Stimulated activated CD8-positive, alpha-beta memory T cell treated with anti-CD3 and anti-CD28 coated beads, Interleukin-7, amount 100 ng/mL, for 48 hours (primary cell): ENCODE data around the gene DCAF6.

ENCODE experiments used
- DNase-seq, 2 donors: peaks; one replicate each; pipeline ENCODE4 v3.0.0-alpha.2; 2020; ENCODE audit warnings: low read depth in 1 of 2; ENCODE audit errors: extremely low read depth in 1 of 2

The DCAF6 gene

GRCh38 chr1:168100315-168101002 is 164.0 kb downstream of the DCAF6 start:
- DNase-seq = no peak

- no peak for DNase-seq
Observed at GRCh38 chr1:168101336-168101735, 164.9 kb downstream of the DCAF6 start.

DNA sequence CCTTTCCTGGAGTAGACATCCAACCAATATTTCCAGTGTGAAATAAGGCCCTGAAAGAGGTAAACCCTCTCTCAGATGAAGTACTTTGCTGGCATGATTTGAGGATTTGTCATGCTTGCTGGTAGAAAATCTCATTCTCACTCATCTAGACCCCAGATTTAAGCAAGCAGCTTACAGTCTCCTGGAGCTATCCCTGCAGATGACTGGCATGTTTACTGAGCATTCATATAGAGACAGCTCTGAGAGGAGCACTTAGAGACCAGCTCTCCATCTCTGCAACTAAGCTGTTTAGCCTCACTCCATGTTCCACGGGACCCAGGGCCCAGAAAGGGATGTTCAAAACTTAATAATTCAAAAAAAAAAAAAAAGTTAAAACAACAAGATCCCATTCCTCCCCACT is 166.0 kb downstream of the DCAF6 start:
- no peak for DNase-seq

DNA sequence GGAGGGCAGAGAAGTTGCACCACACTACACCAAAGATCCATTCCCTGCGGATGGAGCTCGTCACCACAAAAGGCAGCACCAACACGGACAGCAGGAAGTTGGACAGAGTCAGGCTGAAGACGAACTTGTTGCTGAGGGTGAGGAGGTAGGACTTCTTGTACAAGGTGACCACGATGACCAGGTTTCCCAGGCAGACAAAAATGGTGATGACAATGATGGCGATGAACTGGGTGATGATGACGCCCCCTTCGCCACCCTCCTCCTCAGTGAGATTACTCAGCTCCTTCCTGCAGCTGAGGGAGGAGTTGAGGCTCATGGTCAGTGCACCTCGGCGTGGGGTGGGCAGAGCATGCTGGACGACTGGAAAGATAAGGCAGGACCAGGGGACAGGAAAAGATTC is 168.1 kb downstream of the DCAF6 start:
- DNase-seq = no peak

GRCh38 chr1:168105846-168106245 is 169.4 kb downstream of the DCAF6 start:
- no peak for DNase-seq

- no peak for DNase-seq
Observed at GRCh38 chr1:168106274-168106673, 169.8 kb downstream of the DCAF6 start.

DNA sequence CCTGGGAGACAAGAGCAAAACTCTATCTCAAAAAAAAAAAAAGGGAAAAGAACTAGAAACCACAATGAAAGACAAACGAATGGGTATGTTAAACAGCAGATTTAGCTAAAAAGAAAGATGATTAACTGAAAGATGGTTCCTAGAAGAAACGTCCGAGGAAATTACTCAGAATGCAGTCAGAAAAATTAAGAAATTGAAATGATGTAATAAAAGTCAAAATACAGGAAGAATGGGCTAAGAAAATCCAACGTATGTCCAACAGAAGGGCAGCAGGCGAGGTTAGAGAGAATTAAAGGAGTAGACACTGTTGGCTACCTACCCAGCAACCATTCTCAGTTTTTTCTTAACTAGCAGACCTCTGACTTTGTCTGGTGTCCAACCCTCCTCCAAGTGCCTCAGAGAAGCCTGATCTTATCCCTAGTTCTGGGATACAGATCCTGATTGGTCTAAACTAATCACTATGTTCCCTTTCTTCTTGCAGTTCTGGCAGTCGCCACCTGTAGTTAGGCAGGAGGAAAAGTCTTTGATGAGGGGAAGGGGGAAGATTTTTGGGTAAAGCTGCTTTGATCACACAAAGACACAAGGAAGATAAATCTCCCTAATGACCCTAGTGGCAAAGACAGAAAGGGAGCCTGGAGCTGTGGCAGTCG is 174.5 kb downstream of the DCAF6 start:
- DNase-seq = no peak

DNA sequence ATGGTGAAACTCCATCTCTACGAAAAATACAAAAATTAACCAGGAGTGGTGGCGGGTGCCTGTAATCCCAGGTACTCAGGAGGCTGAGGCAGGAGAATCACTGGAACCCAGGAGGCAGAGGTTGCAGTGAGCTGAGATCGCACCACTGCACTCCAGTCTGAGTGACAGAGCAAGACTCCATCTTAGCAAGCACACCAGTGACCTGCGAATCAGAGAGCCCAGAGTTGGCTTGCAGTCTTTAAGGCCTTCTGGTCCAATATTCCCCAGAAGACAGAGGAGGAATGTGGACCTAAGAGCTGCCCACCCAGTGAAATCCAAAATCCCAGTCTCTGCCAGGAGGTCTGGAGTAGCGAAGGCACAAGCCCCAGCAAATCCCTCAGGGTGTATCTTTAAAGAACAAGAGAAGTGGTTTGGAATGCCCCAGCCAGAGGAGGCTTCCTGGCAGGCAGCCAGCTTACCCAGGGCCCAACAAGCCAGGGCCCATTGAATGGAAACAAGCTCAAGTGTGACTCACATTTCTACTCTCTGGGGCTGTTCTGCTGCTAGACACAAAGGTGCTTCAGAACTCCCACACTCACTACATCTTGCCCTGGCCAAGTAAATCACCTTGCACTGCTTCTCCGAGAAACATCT is 176.3 kb downstream of the DCAF6 start:
- peak; percentile 18 to 29 for DNase-seq

DNA sequence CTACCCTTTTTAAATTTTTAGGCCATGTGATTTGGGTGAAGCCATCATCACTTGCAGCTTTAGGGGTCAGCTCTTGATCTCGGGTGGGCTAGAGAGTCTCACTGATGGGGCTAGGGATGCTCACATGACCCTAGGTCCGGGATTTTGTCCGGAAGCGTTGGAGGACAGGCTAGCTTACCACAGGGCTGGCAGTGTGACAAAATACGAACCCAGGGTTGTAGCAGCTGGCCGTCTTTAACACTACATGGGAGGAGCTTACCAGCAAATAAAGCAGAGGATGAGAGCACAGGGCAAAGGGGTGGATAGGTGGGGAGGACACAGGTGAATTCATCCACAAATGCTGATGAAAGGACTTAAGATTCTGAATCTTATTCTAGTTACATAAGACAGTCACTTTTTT is 178.4 kb downstream of the DCAF6 start:
- no peak for DNase-seq

DNA sequence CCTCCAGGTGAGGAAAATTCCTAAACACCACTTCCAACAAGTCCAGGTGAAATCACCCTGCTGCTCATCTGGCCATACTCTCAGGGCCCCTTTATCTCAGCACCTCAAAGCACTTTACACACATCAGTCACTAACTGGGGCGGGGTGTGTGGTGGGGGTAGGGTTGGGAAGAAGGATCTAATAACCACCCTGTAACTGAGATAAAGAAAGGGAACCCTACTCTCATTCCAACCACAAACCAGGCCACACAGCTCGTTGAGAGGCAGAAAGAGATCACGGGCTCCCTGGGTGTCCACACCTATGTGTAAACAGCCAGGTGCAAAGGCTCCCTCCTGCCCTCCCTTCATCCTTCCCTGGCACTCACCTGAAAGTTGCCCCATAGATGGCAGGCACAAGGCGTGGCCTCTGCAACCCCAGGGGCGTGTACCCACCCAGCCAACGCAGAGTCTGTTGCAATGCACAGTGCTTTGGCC is 179.9 kb downstream of the DCAF6 start:
- DNase-seq = no peak

- DNase-seq = no peak
Observed at GRCh38 chr1:168119750-168120149, 183.3 kb downstream of the DCAF6 start.

DNA sequence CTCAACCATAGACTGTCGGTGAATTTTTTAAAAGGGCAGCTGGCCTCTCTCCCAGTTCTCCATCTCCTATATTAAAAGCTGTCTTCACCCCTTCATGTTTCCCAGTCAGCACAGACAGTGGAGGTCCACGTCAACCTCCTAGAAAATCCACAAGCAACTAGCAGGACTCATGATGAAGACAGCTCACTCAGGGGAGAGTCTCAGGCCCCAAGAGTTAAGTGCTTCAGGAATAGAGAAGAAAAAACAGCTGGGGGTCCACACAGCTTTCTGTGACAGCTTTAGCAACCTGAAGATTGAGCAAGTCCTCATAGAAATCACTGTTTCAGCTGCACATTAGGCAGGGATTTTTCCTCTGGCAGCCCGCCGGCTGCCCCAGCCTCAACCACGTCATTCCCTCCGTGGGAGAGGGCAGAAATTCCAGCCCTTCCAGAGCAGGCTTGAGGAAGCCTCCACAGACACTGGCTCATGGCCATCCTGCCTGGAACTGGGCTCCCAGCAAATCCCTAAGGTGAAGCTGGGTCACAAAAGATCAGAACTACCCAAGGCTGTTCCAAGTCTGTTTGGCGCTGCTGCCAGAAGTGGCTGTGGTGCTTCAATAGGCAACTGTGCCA is 185.0 kb downstream of the DCAF6 start:
- DNase-seq = no peak

DNA sequence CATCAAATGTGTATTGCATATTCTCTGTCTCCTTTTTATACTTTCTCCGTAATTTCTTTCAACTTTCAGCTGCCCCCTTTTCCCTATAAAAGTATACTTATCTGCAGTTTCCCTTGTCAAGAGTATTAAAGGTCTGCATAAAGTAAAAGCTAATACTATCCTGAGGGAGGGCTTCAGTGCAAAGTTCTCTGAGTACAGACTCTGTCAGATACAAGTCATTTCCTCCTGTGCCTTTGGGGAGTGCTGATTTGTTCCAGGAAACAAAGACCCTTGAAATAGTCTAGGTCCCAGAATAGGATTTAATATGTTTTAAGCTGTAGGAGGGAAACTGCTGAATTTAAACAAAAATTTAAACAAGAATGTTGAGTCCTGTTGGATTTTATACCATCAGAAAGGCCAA is 188.6 kb downstream of the DCAF6 start:
- no peak for DNase-seq
